CD4-positive, alpha-beta T cell treated with Interleukin-21 for 1 hour (primary cell): ENCODE measurements around the gene UNC50.
"Not testable (repeated sequence)": the region's sequence is repeated elsewhere in the genome, so short reads cannot be mapped to it uniquely, and the experiment has no call there.

ENCODE experiments used
- DNase-seq: peaks from one replicate; pipeline ENCODE4 v3.0.0-alpha.2; 2020

UNC50 gene

DNA sequence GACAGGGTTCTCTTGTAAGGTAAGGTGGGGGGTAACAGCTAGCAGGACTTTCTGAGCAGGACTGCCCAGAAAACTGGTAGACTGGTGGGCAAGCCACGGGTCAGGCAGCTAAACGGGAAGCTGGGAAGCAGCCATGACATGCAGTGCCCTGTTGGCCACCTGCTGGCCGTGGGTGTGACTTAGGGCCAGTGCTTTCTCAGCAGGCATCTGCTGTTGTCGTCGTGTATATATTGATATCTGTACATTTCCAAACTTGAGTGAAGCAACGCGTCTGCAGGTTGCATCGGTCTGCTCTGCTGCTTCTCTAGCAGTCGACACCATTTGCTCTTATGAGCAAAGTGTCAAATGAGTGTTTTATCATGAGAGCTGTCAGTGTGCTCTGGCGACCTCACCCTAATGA, 31.1 kb upstream of the UNC50 start:
- no peak for DNase-seq

DNA sequence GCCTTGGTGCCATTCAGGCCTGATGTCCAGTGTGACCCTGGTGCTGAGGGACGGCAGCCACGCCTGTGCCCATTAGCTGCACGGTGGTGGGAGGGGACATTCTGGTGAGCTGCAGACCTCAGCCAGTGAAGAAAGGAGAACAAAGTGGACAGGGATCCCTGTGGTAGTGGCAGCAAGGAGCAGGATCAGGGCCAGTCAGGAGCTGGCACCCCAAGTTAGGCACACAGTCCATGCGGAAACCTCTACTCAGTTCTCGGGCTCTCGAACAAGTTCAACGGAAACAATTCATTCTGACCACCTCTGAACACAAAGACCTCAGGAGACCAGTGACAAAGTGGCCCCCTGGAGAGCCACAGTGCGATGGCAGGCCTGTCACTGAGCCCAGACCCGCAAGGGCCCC, 30.2 kb upstream of the UNC50 start:
- no peak for DNase-seq

DNA sequence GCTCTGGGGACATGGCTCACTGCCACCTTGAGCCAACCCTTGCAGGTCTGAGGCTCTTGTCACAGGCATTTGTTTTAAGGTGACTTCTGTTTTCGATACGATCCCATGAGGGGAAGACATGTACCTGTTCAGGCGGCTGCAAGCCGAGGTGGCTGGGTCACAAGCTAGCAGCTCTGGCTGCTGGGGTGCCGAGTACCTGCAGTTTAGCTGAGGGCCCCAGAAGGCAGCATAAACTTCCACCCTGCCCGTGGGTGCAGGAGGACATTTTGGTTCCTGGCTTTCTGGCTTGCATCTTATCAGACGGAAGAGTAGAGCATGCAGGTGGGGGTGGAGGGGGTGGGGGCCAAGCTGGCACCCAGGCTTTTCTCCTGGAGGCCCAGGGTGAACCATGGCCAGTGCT, 28.5 kb upstream of the UNC50 start:
- no peak for DNase-seq

GRCh38 chr2:98580656-98581284, 27.6 kb upstream of the UNC50 start:
- no peak for DNase-seq

GRCh38 chr2:98582523-98582922, 25.9 kb upstream of the UNC50 start:
- DNase-seq, result no peak

- no peak for DNase-seq
Measured at GRCh38 chr2:98583276-98583675, 25.1 kb upstream of the UNC50 start.

GRCh38 chr2:98583816-98584618, 24.4 kb upstream of the UNC50 start:
- DNase-seq, result no peak

DNA sequence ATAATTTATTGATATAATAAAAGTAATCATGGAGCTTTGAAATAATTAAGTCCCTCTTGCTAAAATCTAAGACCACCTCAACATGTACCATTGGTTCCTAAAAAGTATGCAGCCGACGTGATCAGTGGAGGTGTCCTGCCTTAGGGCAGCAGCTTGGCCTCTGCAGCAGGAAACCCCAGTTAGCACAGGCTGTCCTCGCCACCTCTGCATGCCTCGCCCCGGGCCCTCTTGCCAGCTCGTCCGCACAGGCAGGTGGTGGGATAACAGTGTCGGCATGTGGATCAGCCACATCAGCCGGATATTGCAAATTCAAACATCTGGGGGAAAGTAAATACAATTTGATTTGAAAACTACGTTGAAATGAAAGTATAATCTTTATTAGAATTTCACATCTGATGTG, 23.0 kb upstream of the UNC50 start:
- no peak for DNase-seq

DNA sequence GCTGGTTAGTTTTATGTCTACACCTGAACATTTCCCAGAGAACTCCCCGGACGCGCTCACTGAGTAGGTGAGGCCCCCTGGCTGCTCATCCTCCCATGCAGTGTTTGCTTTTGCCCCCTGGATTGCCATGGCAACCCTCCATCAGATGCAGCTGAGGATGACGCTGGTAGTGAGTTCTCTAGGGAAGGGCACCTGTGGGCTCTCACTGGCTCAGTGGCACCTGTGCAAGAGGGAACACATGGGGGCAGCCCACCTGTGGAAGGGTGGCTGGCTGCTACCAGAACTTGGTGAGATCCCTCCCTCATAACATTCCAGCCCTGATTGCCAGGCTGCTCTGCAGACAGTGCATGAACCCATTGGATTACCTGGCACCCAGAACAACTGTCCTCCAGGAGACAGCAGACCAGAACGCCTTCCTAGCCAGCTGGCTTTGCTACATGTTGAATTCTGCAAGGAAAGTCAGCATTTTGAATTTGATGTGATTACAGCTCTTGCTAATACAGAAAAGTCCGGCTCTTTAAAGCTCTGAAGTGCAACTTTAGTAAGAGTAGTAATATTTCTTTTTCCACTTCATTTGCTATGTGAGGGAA, 21.7 kb upstream of the UNC50 start:
- DNase-seq, result no peak

DNA sequence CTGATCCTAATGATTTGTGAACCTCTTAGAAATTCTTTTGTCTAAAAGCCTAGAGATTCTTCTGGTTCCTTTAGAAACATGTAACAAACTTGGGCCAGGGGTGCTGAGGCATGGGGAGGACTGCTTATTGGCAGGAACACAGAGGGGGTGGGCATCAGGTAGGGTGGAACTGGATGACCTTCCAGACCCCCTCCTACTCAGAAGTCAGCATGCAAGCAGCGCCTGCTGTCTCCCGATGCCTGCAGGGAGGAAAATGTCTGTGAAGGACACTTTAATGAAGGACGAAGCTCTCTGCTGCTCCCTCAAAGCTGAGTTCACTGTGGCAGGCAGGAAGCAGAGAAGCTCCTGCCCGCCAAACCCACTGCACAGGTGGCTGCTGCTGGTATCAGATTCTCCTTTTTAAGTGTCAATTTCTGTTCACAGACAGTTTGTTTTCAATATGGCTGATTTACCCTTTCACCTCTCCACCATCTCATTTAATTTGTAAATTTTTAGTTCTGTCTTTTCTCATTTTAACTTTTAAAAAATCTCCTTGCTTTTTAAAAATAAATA, 19.4 kb upstream of the UNC50 start:
- no peak for DNase-seq

- no peak for DNase-seq
Measured at GRCh38 chr2:98589489-98589888, 18.9 kb upstream of the UNC50 start.

DNA sequence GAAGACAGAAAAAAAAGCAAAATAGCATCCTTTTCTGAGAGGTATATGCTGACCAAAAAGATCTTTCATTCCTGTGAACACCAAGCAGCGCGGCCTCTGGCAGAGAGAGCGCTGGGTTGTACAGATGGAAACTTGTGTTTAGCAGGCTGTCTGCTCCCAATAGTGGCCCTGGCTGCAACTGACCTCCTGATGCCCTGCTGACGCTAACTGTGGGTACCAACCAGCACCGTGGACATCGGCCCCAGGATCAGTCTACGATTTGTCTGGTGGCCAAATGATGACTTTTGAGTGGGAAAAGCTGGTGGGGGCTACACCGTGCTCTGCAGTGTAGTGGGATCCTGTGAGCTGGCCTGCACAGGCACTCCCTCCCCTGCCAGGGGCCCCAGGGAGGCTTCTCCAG, 15.8 kb upstream of the UNC50 start:
- DNase-seq, result no peak

GRCh38 chr2:98594665-98595064, 13.7 kb upstream of the UNC50 start:
- DNase-seq, result not testable (repeated sequence)

DNA sequence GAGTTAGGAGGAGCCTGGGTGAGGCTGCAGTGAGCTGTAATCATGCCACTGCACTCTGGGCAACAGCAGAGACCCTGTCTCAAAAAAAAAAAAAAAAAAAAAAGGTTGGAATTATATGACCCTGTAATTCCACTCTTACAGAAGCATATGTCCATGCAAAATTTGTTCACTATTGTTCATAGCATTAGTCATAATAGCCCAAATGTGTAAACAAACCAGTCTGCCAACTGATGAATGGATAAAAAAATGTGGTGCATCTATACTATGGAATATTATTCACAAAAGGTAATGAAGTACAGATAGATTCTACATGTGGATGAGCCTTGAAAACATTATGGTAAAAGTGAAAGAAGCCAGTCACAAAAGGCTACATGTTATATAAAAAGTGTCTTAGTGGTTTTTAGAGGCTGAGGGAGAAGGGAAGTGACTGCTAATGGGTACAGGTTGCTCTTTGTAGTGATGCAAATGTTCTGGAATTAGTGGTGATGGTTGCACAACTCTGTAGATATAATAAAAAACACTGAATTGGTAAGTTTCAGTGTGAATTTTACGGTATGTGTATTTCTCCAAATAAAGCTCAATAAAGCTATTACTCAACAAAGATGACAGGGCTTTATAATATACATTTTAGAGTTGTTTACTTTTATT, 9.5 kb upstream of the UNC50 start:
- DNase-seq, result no peak

DNA sequence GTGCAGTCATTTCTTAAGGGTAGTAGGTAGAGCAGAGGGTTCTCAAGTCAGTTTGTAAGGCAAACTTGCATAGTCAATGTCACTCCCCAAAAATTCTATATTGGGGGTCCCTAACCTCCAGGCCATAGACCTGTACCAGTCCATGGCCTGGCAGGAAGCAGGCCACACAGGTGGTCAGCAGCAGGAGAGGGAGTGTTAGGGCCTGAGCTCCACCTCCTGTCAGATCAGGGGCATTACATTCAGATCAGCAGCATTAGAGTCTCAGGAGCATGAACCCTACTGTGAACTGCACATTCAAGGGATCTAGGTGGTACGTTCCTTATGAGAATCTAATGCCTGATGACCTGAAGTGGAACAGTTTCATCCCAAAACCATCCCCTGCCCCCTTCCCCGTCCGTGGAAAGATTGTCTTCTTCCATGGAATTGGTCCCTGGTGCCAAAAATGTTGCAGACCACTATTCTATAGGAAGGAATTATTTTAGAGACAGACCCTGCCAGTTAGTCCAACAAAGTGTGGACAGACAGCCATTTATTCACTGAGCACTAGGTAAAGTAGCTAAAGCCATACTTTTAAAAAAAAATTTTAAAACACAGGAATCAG, 6.8 kb upstream of the UNC50 start:
- DNase-seq, result peak; percentile 19

DNA sequence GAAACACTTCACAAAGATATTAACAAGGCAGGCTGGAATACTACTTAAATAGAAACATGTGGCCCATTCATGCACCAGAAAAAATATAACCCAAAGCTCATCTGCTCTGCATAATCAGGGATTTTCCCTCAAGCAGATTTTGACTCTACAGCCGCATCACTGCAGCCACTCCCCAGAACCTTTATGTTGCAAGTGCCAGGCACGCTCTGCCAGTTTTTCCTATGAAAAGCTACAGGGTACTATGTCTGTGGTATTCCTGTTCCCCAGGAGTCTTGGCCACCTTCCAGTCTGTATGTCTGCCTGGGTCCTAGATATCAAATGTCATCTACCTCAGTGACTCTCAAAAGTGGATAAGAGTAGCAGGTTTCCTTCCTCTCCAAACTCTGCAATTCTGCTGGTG, 3.8 kb upstream of the UNC50 start:
- no peak for DNase-seq

DNA sequence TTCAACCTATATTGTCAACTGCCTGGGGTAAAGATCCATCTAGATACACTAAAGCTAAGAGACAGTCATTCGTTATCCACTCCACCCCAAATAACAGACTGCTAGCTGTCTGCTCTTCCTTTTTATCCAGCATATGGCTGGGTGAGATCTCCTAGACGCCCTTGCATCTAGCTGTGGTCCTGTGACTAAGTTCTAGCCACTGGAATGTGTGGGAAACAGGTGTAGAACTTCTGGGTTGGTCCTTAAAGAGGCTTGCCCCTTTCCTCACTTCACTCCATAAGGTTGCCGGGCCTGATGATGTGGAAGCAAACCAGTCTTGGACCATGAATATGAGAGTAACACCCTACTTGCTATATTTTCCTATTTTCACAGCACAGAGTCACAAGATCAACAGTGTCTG, 3.3 kb upstream of the UNC50 start:
- no peak for DNase-seq

DNA sequence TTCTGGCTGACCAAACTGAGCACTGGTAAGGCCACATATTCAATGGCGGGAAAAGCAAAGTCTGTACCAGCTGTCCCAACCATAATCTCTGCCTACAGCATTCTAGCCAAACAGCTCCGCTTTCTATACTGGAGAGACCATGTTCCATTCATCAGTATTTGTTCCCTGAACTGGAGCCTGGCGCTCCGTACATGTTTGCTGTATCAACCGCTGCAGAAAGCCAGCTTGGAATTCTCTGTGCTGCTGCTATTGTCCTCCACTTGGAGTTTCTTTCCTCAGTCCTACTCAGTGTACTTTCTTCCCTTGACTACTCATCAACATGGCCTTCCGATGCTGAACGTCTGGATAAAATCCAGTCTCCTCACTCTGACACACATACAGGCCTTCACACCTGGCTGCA, 2.0 kb upstream of the UNC50 start:
- DNase-seq, result no peak

- no peak for DNase-seq
Measured at GRCh38 chr2:98607104-98607503, 1.3 kb upstream of the UNC50 start.

DNA sequence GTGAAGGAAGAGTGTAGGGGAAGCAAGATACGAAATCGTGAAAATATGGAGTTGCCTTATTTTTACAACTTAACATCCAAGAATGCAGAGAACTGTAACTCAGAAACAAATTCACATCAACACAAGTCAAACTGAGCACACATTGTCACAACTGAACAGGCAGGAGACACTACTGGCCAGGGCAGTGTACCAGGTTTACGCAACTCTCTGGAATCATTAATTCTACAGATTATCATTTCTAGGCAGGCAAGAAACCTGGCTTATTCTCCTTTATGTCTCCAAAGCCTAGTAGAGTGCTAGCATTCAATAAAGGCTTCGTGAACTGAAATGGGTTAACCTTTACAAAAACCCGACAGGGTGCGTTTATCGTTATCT, 661 bp upstream of the UNC50 start:
- no peak for DNase-seq

- no peak for DNase-seq
Measured at GRCh38 chr2:98608962-98609604, 694 bp downstream of the UNC50 start.

GRCh38 chr2:98614024-98614739, 5.8 kb downstream of the UNC50 start:
- no peak for DNase-seq
